Activated B cell treated with CpG ODN at 0.5 μM for 24 hours (primary cell): ENCODE results near the gene SORBS1. TPM values are rescaled to one million over a fixed set of nuclear protein-coding genes. Genes with fewer than 3 reads are reported as not detected.

ENCODE experiments used
- ATAC-seq: fragments of 200-7000 bp; cut with Tn5 transposase; one replicate; pipeline ENCODE4 v1.10.0; 2021; ENCODE audit warnings: low read depth, mild to moderate bottlenecking, moderate library complexity
- CTCF ChIA-PET: fragments of 350-600 bp; sonication (Branson Sonifier 250); formaldehyde crosslinking; loops from one replicate; lab custom pipeline; 2021; ENCODE audit warnings: antibody characterized with exemption; lab: Charles Lee
- POLR2A ChIA-PET: fragments of 350-600 bp; sonication (Branson Sonifier 250); formaldehyde crosslinking; loops from one replicate; lab custom pipeline; 2021; ENCODE audit warnings: antibody characterized with exemption; lab: Charles Lee
- DNase-seq: peaks from one replicate; pipeline ENCODE4 v3.0.0; 2022
- H3K27ac Mint-ChIP-seq: one replicate; pipeline ENCODE4 v1.8.0; 2020; ENCODE audit warnings: mixed read lengths
- H3K27me3 Mint-ChIP-seq: one replicate; pipeline ENCODE4 v1.8.0; 2021; ENCODE audit warnings: mixed read lengths
- H3K36me3 Mint-ChIP-seq: one replicate; pipeline ENCODE4 v1.8.0; 2021; ENCODE audit warnings: low read depth, mixed read lengths
- H3K4me1 Mint-ChIP-seq: one replicate; pipeline ENCODE4 v1.8.0; 2021; ENCODE audit warnings: mixed read lengths
- H3K4me3 Mint-ChIP-seq: one replicate; pipeline ENCODE4 v1.8.0; 2020; ENCODE audit warnings: mild to moderate bottlenecking, mixed read lengths
- H3K9me3 Mint-ChIP-seq: one replicate; pipeline ENCODE4 v1.8.0; 2020; ENCODE audit warnings: mixed read lengths
- CTCF ChIP-seq: fragments of 200-600 bp; IDR thresholded peaks from one replicate; pipeline ENCODE4 v1.8.0; 2022; ENCODE audit warnings: antibody characterized with exemption, mild to moderate bottlenecking
- intact Hi-C: fragments of 100-400 bp; cut with micrococcal nuclease; formaldehyde crosslinking; loops from one replicate; pipeline ENCODE4 v1.15.1; 2024
- total RNA-seq: library from RNA; stranded (reverse); gene quantifications from 2 replicates; pipeline ENCODE4 v1.2.3, GENCODE V29; 2022

SORBS1 gene
- total RNA-seq, 1 donor from 2014 or later = 0.42 TPM

GRCh38 chr10:95517536-95518454 is 43.4 kb downstream of the SORBS1 start:
- CTCF ChIA-PET = no interaction called here
- ATAC-seq = no peak
- no peaks in the 10 kb centered on the region for H3K36me3 Mint-ChIP-seq
- H3K27me3 Mint-ChIP-seq = peaks cover 10% of the 10 kb centered on the region
- intact Hi-C loops = no loop called here
- H3K9me3 Mint-ChIP-seq = no peaks in the 10 kb centered on the region
- no peak overlapping the region for H3K27ac Mint-ChIP-seq
- no peak for DNase-seq
- H3K4me3 Mint-ChIP-seq = no peak overlapping the region
- TF ChIP-seq CTCF = no peak
- POLR2A ChIA-PET = no interaction called here
- H3K4me1 Mint-ChIP-seq = no peaks in the 10 kb centered on the region

DNA sequence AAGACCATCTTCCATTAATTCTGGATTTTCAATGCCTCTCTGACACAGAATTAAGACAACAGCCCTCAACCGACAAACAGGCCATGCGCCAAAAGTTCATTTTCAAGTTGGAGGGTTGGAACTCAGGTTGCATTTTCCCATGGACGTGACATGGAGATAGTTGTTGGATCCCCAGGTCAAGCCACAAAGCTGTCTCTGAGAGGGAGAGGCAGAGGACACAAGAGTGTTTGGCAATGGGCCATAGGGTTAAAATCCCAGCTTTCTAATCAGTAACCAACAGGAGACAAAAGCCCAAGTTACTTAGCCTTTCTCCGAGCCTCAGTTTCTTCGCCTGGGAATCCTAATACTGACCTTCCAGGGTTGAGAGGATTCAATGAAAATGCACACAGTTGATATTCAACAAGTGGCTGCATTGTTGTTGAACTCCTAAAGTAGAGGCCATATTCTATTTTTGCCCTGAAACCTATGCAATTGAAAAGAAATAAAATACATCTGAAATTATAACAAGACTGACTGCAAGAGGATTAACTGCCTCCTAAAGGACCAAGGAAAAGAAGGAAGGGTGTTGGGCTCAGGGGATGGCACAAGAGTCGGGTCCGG is 44.3 kb downstream of the SORBS1 start:
- CTCF ChIA-PET = no interaction called here
- ATAC-seq (no peak), DNase-seq (no peak)
- no peaks in the 10 kb centered on the region for H3K4me1 Mint-ChIP-seq
- intact Hi-C loops = no loop called here
- POLR2A ChIA-PET = no interaction called here
- no peaks in the 10 kb centered on the region for H3K9me3 Mint-ChIP-seq
- no peak overlapping the region for H3K4me3 Mint-ChIP-seq
- no peak overlapping the region for H3K27ac Mint-ChIP-seq
- peaks cover 14% of the 10 kb centered on the region for H3K27me3 Mint-ChIP-seq
- no peak for TF ChIP-seq CTCF
- H3K36me3 Mint-ChIP-seq = no peaks in the 10 kb centered on the region

GRCh38 chr10:95513941-95514392 is 47.2 kb downstream of the SORBS1 start:
- Mint-ChIP-seq H3K36me3 (no peaks in the 10 kb centered on the region), H3K4me3 (no peak overlapping the region), H3K4me1 (no peaks in the 10 kb centered on the region), H3K9me3 (no peaks in the 10 kb centered on the region), H3K27ac (no peak overlapping the region), H3K27me3 (peaks cover 18% of the 10 kb centered on the region)
- intact Hi-C loops = no loop called here
- no peak for TF ChIP-seq CTCF
- no peak for ATAC-seq
- POLR2A ChIA-PET = no interaction called here
- no peak for DNase-seq
- CTCF ChIA-PET = no interaction called here

GRCh38 chr10:95513008-95513589 is 48.1 kb downstream of the SORBS1 start:
- Mint-ChIP-seq H3K4me1 (no peaks in the 10 kb centered on the region), H3K9me3 (no peaks in the 10 kb centered on the region), H3K36me3 (no peaks in the 10 kb centered on the region), H3K27me3 (peaks cover 18% of the 10 kb centered on the region), H3K27ac (no peak overlapping the region), H3K4me3 (no peak overlapping the region)
- DNase-seq = no peak
- ChIA-PET POLR2A (no interaction called here), CTCF (no interaction called here)
- ATAC-seq = no peak
- intact Hi-C loops = no loop called here
- TF ChIP-seq CTCF = no peak

DNA sequence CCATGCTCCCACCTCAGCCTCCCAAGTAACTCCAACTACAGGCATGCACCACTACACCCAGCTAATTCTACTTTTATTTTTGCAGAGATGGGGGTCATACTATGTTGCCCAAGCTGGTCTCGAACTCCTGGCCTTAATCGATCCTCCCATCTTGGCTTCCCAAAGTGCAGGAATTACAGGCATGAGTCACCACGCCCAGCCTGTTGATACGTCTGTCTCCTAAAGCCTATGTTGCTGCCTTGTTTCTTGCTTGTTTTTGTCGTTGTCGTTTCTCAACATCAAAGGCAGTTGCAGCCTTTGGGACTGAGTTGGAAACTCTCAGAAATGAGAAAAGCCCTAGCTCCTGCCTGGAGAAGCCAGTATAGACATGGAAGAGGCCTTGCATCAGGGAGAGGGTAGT is 49.9 kb downstream of the SORBS1 start:
- H3K27ac Mint-ChIP-seq = no peak overlapping the region
- intact Hi-C loops = no loop called here
- no peaks in the 10 kb centered on the region for H3K9me3 Mint-ChIP-seq
- ATAC-seq = no peak
- no peaks in the 10 kb centered on the region for H3K36me3 Mint-ChIP-seq
- H3K4me1 Mint-ChIP-seq = no peaks in the 10 kb centered on the region
- H3K4me3 Mint-ChIP-seq = no peak overlapping the region
- CTCF ChIA-PET = no interaction called here
- DNase-seq = no peak
- no peak for TF ChIP-seq CTCF
- POLR2A ChIA-PET = no interaction called here
- H3K27me3 Mint-ChIP-seq = peaks cover 16% of the 10 kb centered on the region
